ENCODE results near the gene DTX3. TPM values are rescaled to one million over a fixed set of nuclear protein-coding genes. Genes with fewer than 3 reads are reported as not detected.

DTX3 gene
- total and polyA plus RNA-seq, 9 donors, result 37.9 to 75.2 (median 56.2) TPM

GRCh38 chr12:57590479-57590863 is 14.2 kb upstream of the DTX3 start:
- no peaks in the 10 kb centered on the region for H3K36me3 ChIP-seq
- intact Hi-C loops (cut with DNase I), result no loop called here
- H3K27me3 ChIP-seq, result no peaks in the 10 kb centered on the region
- no peak for DNase-seq
- H3K9me3 ChIP-seq, result no peaks in the 10 kb centered on the region
- H3K4me1 ChIP-seq (ENCODE audit: insufficient read depth), result peaks cover 4% of the 10 kb centered on the region
- peak overlapping the region; percentile 59 for H3K4me3 ChIP-seq
- 11 to 17% (median 12%) methylated on average over 2 of the region's 2 CpGs for WGBS, 3 donors
- no peak for TF ChIP-seq POLR2A (IDR thresholded peaks at IDR 0.05)
- TF ChIP-seq CTCF (IDR thresholded peaks at IDR 0.05), result no peak
- TF ChIP-seq EP300 (IDR thresholded peaks at IDR 0.05), result no peak
- H3K27ac ChIP-seq, result peak overlapping the region in 1 of 2 donors; percentile 59

GRCh38 chr12:57590864-57591781 is 13.5 kb upstream of the DTX3 start, which contains the start of gene PIP4K2C:
PIP4K2C (plus strand) TSS chr12:57591192; CDS start chr12:57591290, 98 bp downstream.
- 0 to 1% (median 1%) methylated on average over 50 to 69 of the region's 69 CpGs for WGBS, 3 donors
- peak within 1 kb of the TSS; percentile 59 for H3K4me3 ChIP-seq
- intact Hi-C loops (cut with DNase I), result no loop called here
- no peaks in the 10 kb centered on the region for H3K36me3 ChIP-seq
- TF ChIP-seq EP300 (IDR thresholded peaks at IDR 0.05) (no peak), POLR2A (IDR thresholded peaks at IDR 0.05) (no peak), CTCF (IDR thresholded peaks at IDR 0.05) (no peak)
- H3K4me1 ChIP-seq (ENCODE audit: insufficient read depth), result peaks cover 4% of the 10 kb centered on the region
- H3K27ac ChIP-seq, result peak within 1 kb of the TSS in 1 of 2 donors; percentile 59
- no peaks in the 10 kb centered on the region for H3K27me3 ChIP-seq
- no peaks in the 10 kb centered on the region for H3K9me3 ChIP-seq
- peak; percentile 80 to 87 (median 83) for DNase-seq

- intact Hi-C loops (cut with DNase I), result no loop called here
- H3K4me1 ChIP-seq (ENCODE audit: insufficient read depth), result peaks cover 4% of the 10 kb centered on the region
- peak overlapping the region; percentile 59 for H3K4me3 ChIP-seq
- H3K36me3 ChIP-seq, result no peaks in the 10 kb centered on the region
- no peaks in the 10 kb centered on the region for H3K27me3 ChIP-seq
- no peak for TF ChIP-seq POLR2A (IDR thresholded peaks at IDR 0.05)
- TF ChIP-seq EP300 (IDR thresholded peaks at IDR 0.05), result no peak
- TF ChIP-seq CTCF (IDR thresholded peaks at IDR 0.05), result no peak
- H3K27ac ChIP-seq, result no peak overlapping the region
- WGBS, 3 donors, result 33 to 39% (median 39%) methylated on average over 10 of the region's 10 CpGs
- no peaks in the 10 kb centered on the region for H3K9me3 ChIP-seq
- DNase-seq, result no peak
Measured at GRCh38 chr12:57591782-57592325, 12.8 kb upstream of the DTX3 start.

GRCh38 chr12:57592551-57593165 is 12.0 kb upstream of the DTX3 start:
- no peaks in the 10 kb centered on the region for H3K36me3 ChIP-seq
- 74 to 81% (median 80%) methylated on average over 2 of the region's 2 CpGs for WGBS, 3 donors
- intact Hi-C loops (cut with DNase I), result no loop called here

More at GRCh38 chr12:57592551-57593165, 12.0 kb upstream of the DTX3 start:
- Histone ChIP-seq H3K27me3 (no peaks in the 10 kb centered on the region), H3K4me1 (ENCODE audit: insufficient read depth) (peaks cover 4% of the 10 kb centered on the region), H3K9me3 (no peaks in the 10 kb centered on the region), H3K4me3 (no peak overlapping the region), H3K27ac (no peak overlapping the region)
- TF ChIP-seq CTCF (IDR thresholded peaks at IDR 0.05), result no peak
- no peak for TF ChIP-seq EP300 (IDR thresholded peaks at IDR 0.05)
- TF ChIP-seq POLR2A (IDR thresholded peaks at IDR 0.05), result no peak
- no peak for DNase-seq
